ENCODE data around the gene OR2T1. TPM values are rescaled to one million over a fixed set of nuclear protein-coding genes. Genes with fewer than 3 reads are reported as not detected.
"Not testable (repeated sequence)": the region's sequence is repeated elsewhere in the genome, so short reads cannot be mapped to it uniquely, and the experiment has no call there.

OR2T1 gene
- total and polyA plus RNA-seq, 2 donors (not counting 1 experiment from before 2014, with no cell fraction given): not detected

- H3K27ac Mint-ChIP-seq; H3K4me3 ChIP-seq (ENCODE audit: control extremely low read depth in 1 of 5, extremely low read depth in 1 of 5, insufficient read depth in 1 of 5, low read depth in 2 of 5, low read length in 4 of 5); ATAC-seq (ENCODE audit: low read depth); H4K20me1 ChIP-seq (ENCODE audit: control insufficient read depth, insufficient read depth, low read length, poor library complexity, severe bottlenecking); CTCF ChIA-PET; intact Hi-C loops (cut with micrococcal nuclease); H3K9ac ChIP-seq (ENCODE audit: low read length); H3K79me2 ChIP-seq (ENCODE audit: control insufficient read depth, insufficient read depth, low read length); H3K9me3 Mint-ChIP-seq (ENCODE audit: insufficient read depth); H3K27me3 Mint-ChIP-seq; DNase-seq; H3K27ac ChIP-seq (ENCODE audit: low read length in 2 of 2); H3K9me3 ChIP-seq (ENCODE audit: control extremely low read depth in 1 of 3, control insufficient read depth in 2 of 3, insufficient read depth in 1 of 3, low read length in 2 of 3); H3K4me2 ChIP-seq (replicated peaks; ENCODE audit: low read depth, low read length, poor library complexity, severe bottlenecking); H3K4me1 Mint-ChIP-seq; H3K27me3 ChIP-seq (replicated peaks in 1 of 4; ENCODE audit: control extremely low read depth in 1 of 4, control insufficient read depth in 3 of 4, insufficient read depth in 4 of 4, low read length in 3 of 4); POLR2A ChIA-PET; H3K36me3 ChIP-seq (replicated peaks in 1 of 2; ENCODE audit: control extremely low read depth in 1 of 2, control insufficient read depth in 1 of 2, extremely low read depth in 1 of 2, insufficient read depth in 2 of 2, low read length in 1 of 2); H2AFZ ChIP-seq (ENCODE audit: insufficient read depth, low read depth, low read length, poor library complexity, severe bottlenecking); H3K4me3 Mint-ChIP-seq: not testable (repeated sequence)
- no CpG with 5 or more reads among the region's 7 CpGs for WGBS (ENCODE audit: insufficient coverage)
- peaks cover 7 to 12% of the 10 kb centered on the region in 2 donors for H3K4me1 ChIP-seq (ENCODE audit: control insufficient read depth in 2 of 2, insufficient read depth in 2 of 2, low read length in 2 of 2)
These were observed 50.8 kb downstream of the OR2T1 start for GRCh38 chr1:248453619-248454018.

- H3K4me3 Mint-ChIP-seq; H2AFZ ChIP-seq (ENCODE audit: insufficient read depth, low read depth, low read length, poor library complexity, severe bottlenecking); POLR2A ChIA-PET; H3K27me3 ChIP-seq (replicated peaks in 1 of 4; ENCODE audit: control extremely low read depth in 1 of 4, control insufficient read depth in 3 of 4, insufficient read depth in 4 of 4, low read length in 3 of 4); DNase-seq; H3K27ac Mint-ChIP-seq; H3K27ac ChIP-seq (ENCODE audit: low read length in 2 of 2); H3K4me2 ChIP-seq (replicated peaks; ENCODE audit: low read depth, low read length, poor library complexity, severe bottlenecking); H3K4me1 Mint-ChIP-seq; H3K79me2 ChIP-seq (ENCODE audit: control insufficient read depth, insufficient read depth, low read length); ATAC-seq (ENCODE audit: low read depth); H3K9ac ChIP-seq (ENCODE audit: low read length); H3K4me3 ChIP-seq (ENCODE audit: control extremely low read depth in 1 of 5, extremely low read depth in 1 of 5, insufficient read depth in 1 of 5, low read depth in 2 of 5, low read length in 4 of 5); CTCF ChIA-PET; H3K27me3 Mint-ChIP-seq; H3K9me3 Mint-ChIP-seq (ENCODE audit: insufficient read depth); intact Hi-C loops (cut with micrococcal nuclease); H3K4me1 ChIP-seq (ENCODE audit: control insufficient read depth in 2 of 2, insufficient read depth in 2 of 2, low read length in 2 of 2); H4K20me1 ChIP-seq (ENCODE audit: control insufficient read depth, insufficient read depth, low read length, poor library complexity, severe bottlenecking); H3K9me3 ChIP-seq (ENCODE audit: control extremely low read depth in 1 of 3, control insufficient read depth in 2 of 3, insufficient read depth in 1 of 3, low read length in 2 of 3); H3K36me3 ChIP-seq (replicated peaks in 1 of 2; ENCODE audit: control extremely low read depth in 1 of 2, control insufficient read depth in 1 of 2, extremely low read depth in 1 of 2, insufficient read depth in 2 of 2, low read length in 1 of 2): not testable (repeated sequence)
- WGBS (ENCODE audit: insufficient coverage): no CpG with 5 or more reads among the region's 4 CpGs
These were observed 52.2 kb downstream of the OR2T1 start for GRCh38 chr1:248455045-248455444.

DNA sequence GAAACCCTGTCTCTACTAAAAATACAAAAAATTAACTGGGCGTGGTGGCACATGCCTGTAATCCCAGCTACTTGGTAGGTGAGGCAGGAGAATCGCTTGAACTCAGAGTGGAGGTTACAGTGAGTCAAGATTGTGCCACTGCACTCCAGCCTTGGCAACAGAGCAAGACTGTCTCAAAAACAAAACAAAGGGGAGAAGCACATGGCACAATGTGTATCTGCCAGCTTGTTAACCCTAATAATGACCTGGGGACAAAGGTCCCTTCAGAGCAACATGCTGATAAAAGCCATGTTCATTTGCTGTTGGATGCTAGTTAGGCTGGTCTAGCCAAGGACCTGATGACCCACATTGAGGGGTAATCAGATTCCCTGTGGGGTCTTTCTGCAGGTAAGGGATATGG is 53.8 kb downstream of the OR2T1 start:
- H4K20me1 ChIP-seq (ENCODE audit: control insufficient read depth, insufficient read depth, low read length, poor library complexity, severe bottlenecking); H3K4me1 ChIP-seq (ENCODE audit: control insufficient read depth in 2 of 2, insufficient read depth in 2 of 2, low read length in 2 of 2); H2AFZ ChIP-seq (ENCODE audit: insufficient read depth, low read depth, low read length, poor library complexity, severe bottlenecking); H3K4me3 Mint-ChIP-seq; H3K79me2 ChIP-seq (ENCODE audit: control insufficient read depth, insufficient read depth, low read length); H3K9me3 Mint-ChIP-seq (ENCODE audit: insufficient read depth); H3K27me3 Mint-ChIP-seq; H3K9me3 ChIP-seq (ENCODE audit: control extremely low read depth in 1 of 3, control insufficient read depth in 2 of 3, insufficient read depth in 1 of 3, low read length in 2 of 3); H3K27ac Mint-ChIP-seq; intact Hi-C loops (cut with micrococcal nuclease); H3K27ac ChIP-seq (ENCODE audit: low read length in 2 of 2); H3K36me3 ChIP-seq (replicated peaks in 1 of 2; ENCODE audit: control extremely low read depth in 1 of 2, control insufficient read depth in 1 of 2, extremely low read depth in 1 of 2, insufficient read depth in 2 of 2, low read length in 1 of 2); H3K4me2 ChIP-seq (replicated peaks; ENCODE audit: low read depth, low read length, poor library complexity, severe bottlenecking); DNase-seq; H3K9ac ChIP-seq (ENCODE audit: low read length); H3K4me1 Mint-ChIP-seq; POLR2A ChIA-PET; H3K4me3 ChIP-seq (ENCODE audit: control extremely low read depth in 1 of 5, extremely low read depth in 1 of 5, insufficient read depth in 1 of 5, low read depth in 2 of 5, low read length in 4 of 5); CTCF ChIA-PET; ATAC-seq (ENCODE audit: low read depth); H3K27me3 ChIP-seq (replicated peaks in 1 of 4; ENCODE audit: control extremely low read depth in 1 of 4, control insufficient read depth in 3 of 4, insufficient read depth in 4 of 4, low read length in 3 of 4): not testable (repeated sequence)
- WGBS (ENCODE audit: insufficient coverage): no CpG with 5 or more reads among the region's 2 CpGs

Other genes with a start within 250 kb of the OR2T1 start
- not detected in 2 replicates for gene OR2M2, start 228.2 kb upstream of the OR2T1 start, total RNA-seq
- gene OR2M2, start 228.2 kb upstream of the OR2T1 start, polyA plus RNA-seq: not detected in 2 replicates
- not detected in 2 replicates for gene OR2M3, start 205.8 kb upstream of the OR2T1 start, total RNA-seq
- not detected in 2 replicates for gene OR2M3, start 205.8 kb upstream of the OR2T1 start, polyA plus RNA-seq
- gene OR2M4, start 171.6 kb upstream of the OR2T1 start, total RNA-seq: not detected in 2 replicates
- gene OR2M4, start 171.6 kb upstream of the OR2T1 start, polyA plus RNA-seq: 0.01 TPM in 1 of 2 replicates, not detected in the other
- not detected in 2 replicates for gene OR2T33, start 125.1 kb upstream of the OR2T1 start, total RNA-seq
- not detected in 2 replicates for gene OR2T33, start 125.1 kb upstream of the OR2T1 start, polyA plus RNA-seq
- not detected in 2 replicates for gene OR2T12, start 99.6 kb upstream of the OR2T1 start, total RNA-seq
- not detected in 2 replicates for gene OR2T12, start 99.6 kb upstream of the OR2T1 start, polyA plus RNA-seq
- gene OR2M7, start 78.5 kb upstream of the OR2T1 start, total RNA-seq: not detected in 2 replicates
- gene OR2M7, start 78.5 kb upstream of the OR2T1 start, polyA plus RNA-seq: not detected in 2 replicates
- not detected in 2 replicates for gene OR14C36, start 54.3 kb upstream of the OR2T1 start, total RNA-seq
- not detected in 2 replicates for gene OR14C36, start 54.3 kb upstream of the OR2T1 start, polyA plus RNA-seq
- gene OR2T4, start 41.4 kb upstream of the OR2T1 start, total RNA-seq: not detected in 2 replicates
- gene OR2T4, start 41.4 kb upstream of the OR2T1 start, polyA plus RNA-seq: not detected in 2 replicates
- gene OR2T6, start 27.3 kb upstream of the OR2T1 start, total RNA-seq: not detected in 2 replicates
- gene OR2T6, start 27.3 kb upstream of the OR2T1 start, polyA plus RNA-seq: not detected in 2 replicates
- gene OR2T2, start 42.6 kb downstream of the OR2T1 start, total RNA-seq: 3.9 and 4.4 TPM in 2 replicates
- gene OR2T2, start 42.6 kb downstream of the OR2T1 start, polyA plus RNA-seq: 0.19 and 0.48 TPM in 2 replicates
- gene OR2T3, start 70.3 kb downstream of the OR2T1 start, total RNA-seq: 1.4 and 1.8 TPM in 2 replicates
- gene OR2T3, start 70.3 kb downstream of the OR2T1 start, polyA plus RNA-seq: 0.89 and 1.2 TPM in 2 replicates
- gene OR2T5, start 85.5 kb downstream of the OR2T1 start, total RNA-seq: 0.44 TPM in 1 of 2 replicates, not detected in the other
- 0.16 TPM in 1 of 2 replicates, not detected in the other for gene OR2T5, start 85.5 kb downstream of the OR2T1 start, polyA plus RNA-seq
- gene OR2G6, start 105.0 kb downstream of the OR2T1 start, total RNA-seq: 1.7 and 1.8 TPM in 2 replicates
- 0.03 and 0.24 TPM in 2 replicates for gene OR2G6, start 105.0 kb downstream of the OR2T1 start, polyA plus RNA-seq
- 1.9 and 3.1 TPM in 2 replicates for gene OR2T29, start 159.7 kb downstream of the OR2T1 start, total RNA-seq
- gene OR2T29, start 159.7 kb downstream of the OR2T1 start, polyA plus RNA-seq: 0.40 TPM in 1 of 2 replicates, not detected in the other
- gene OR2T34, start 171.7 kb downstream of the OR2T1 start, total RNA-seq: 1.7 and 1.9 TPM in 2 replicates
- 0.28 and 0.89 TPM in 2 replicates for gene OR2T34, start 171.7 kb downstream of the OR2T1 start, polyA plus RNA-seq
- gene OR2T10, start 194.7 kb downstream of the OR2T1 start, total RNA-seq: 2.5 and 3.8 TPM in 2 replicates
- gene OR2T10, start 194.7 kb downstream of the OR2T1 start, polyA plus RNA-seq: 0.27 and 0.74 TPM in 2 replicates
- gene OR2T11, start 232.0 kb downstream of the OR2T1 start, total RNA-seq: 3.6 and 4.9 TPM in 2 replicates
- 0.07 and 0.12 TPM in 2 replicates for gene OR2T11, start 232.0 kb downstream of the OR2T1 start, polyA plus RNA-seq
- 0.30 and 0.39 TPM in 2 replicates for gene OR2T35, start 242.2 kb downstream of the OR2T1 start, total RNA-seq
- gene OR2T35, start 242.2 kb downstream of the OR2T1 start, polyA plus RNA-seq: 0.10 TPM in 1 of 2 replicates, not detected in the other

Measured in B cell (primary cell).